Fibroblast of peridontal ligament (primary cell): ENCODE data around the gene ASPSCR1.
A peak's percentile ranks its signal among the peaks of the same experiment; 100 is the strongest.
"Not testable (repeated sequence)": the region's sequence is repeated elsewhere in the genome, so short reads cannot be mapped to it uniquely, and the experiment has no call there.

ENCODE experiments used
- DNase-seq: peaks from one replicate; pipeline ENCODE4 v3.0.0-alpha.2; 2010; ENCODE audit errors: extremely low read depth

ASPSCR1 gene

DNA sequence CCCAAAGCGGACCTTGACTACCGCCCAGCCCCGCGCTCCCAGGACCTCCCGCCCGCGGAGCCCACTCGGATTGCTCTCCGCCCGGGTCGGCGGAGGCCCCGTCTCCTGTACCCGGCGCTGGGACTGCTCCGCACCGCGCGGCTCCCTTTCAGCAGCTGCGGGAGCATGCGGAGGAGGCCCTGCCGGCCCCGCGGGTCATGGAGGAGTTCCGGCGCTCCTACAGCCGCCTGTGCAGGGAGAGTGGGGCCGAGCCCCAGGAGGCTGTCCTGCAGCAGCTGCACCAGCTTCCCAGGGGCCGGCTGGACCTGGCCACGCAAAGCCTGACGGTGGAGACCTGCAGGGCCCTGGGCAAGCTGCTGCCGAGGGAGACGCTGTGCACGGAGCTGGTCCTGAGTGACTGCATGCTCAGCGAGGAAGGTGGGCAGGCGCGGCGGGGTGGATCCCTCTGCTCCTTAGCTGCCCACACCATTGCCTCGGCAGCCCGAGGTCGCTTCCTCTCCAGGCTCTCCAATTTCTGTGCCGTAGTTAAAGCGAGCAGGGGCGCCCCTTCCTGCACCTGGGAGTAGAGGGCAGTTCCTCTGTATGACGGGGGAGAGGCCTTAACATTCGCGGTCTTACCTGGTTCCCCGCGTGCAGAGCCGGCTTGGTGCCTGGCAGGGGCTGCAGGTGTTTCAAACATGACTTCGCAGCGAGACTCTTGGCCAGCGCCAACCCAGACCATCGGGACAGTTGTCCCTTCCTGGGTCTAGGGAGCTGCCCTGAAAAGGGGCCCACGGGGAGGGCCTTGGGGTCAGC, 46.2 kb downstream of the ASPSCR1 start:
- no peak for DNase-seq

DNA sequence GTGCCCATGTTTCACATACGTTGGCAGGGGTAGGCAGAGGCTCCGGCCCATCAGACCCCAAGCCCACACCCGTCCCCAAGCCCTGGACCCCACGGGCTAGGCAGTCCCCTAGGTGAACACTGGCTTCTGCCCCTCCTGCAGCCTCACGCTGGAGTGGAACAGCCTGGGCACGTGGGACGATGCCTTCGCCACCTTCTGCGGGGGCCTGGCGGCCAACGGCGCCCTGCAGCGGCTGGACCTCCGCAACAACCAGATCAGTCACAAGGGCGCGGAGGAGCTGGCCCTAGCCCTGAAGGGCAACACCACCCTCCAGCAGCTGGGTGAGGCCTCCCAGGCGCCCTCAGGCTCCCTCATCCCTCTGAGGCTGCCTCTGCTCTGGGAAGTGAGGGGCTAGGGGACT, 47.4 kb downstream of the ASPSCR1 start:
- DNase-seq = no peak

GRCh38 chr17:82025401-82026107, 48.1 kb downstream of the ASPSCR1 start:
- no peak for DNase-seq

- DNase-seq = no peak
Observed at GRCh38 chr17:82028246-82028645, 50.8 kb downstream of the ASPSCR1 start.

GRCh38 chr17:82028966-82029365, 51.5 kb downstream of the ASPSCR1 start:
- no peak for DNase-seq

- no peak for DNase-seq
Observed at GRCh38 chr17:82029391-82029790, 52.0 kb downstream of the ASPSCR1 start.

DNA sequence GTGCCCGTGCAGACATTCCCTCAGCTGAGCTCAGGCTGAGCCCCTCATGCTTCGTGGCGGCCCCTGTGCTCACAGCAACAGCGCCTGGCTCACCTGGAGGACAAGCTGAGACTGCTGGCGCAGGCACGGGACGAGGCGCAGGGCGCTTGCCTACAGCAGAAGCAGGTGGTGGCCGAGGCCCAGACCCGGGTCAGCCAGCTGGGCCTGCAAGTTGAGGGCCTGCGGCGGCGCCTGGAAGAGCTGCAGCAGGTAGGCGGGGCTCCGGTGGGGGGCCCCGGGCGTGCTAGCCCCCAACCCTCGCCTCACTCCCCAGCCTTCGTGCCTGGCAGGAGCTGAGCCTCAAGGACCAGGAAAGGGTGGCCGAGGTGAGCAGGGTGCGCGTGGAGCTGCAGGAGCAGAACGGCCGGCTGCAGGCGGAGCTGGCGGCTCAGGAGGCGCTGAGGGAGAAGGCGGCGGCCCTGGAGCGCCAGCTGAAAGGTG, 52.6 kb downstream of the ASPSCR1 start:
- no peak for DNase-seq

- peak; percentile 75 for DNase-seq
Observed at GRCh38 chr17:82030470-82031302, 53.3 kb downstream of the ASPSCR1 start.

DNA sequence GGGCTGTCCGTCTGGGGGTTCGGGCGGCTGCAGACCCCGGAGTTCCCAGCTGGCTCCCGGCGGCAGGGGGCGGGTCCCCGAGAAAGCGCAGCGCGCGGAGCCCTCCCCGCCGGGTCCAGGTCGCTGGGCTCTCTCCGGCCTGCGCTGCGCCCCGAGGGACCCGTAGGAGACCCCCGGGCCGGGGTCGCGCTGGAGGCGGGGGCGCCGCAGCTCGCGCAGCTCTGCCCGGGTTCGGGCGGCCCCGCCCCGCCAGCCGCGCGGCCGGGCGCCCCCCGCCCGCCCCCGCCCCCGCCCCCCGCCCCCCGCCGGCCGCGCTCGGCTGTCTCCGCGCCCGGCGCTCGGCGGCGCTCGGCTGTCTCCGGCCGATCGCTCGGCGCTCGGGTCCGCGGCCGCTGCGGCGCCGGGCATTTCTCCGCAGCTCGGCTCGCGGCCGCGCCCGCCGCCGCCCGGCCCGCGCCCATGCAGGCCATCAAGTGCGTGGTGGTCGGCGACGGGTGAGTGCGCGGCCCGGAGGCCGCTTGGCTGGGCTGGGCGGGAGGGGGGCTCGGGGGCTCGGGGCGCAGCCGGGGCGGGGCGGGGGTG, 54.0 kb downstream of the ASPSCR1 start, which contains the start of gene RAC3:
Gene RAC3, plus strand, starts transcription at position 376 of the 582 bp plus-strand sequence. Its CDS starts 84 bp downstream, at position 460.
- DNase-seq = no peak

DNA sequence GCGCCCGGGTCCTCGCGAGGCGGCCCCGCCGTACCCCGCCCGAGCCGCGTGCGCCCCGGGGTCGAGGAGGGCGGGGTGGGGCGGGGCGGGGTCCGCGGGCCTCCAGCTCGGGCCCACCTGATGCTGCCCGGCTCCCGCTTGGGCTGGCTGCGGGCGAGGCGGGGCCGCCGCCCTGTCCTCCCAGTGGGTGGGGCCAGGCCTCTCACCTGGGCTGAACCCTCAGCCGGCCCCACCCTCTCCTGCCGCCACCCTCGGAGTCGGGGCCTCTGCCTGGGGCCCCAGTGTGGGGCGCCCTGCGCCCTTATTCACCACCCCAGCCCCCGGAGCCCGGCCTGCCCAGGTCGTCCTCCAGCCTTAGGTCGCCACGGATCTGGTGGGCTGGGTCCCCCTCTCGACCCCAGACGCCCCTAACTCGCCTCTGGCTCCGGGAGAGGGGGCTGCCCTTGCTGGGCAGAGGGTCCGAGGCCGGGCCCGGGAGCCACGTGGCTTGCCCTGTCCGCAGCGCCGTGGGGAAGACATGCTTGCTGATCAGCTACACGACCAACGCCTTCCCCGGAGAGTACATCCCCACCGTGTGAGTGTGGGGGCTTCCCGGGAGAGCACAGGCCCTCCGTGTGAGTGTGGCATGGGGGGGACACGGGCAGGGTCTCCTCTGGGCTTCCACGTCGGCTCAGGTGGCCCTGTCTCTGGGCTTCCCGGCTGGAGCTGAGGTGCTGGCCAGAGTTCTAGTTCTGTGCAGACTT, 54.6 kb downstream of the ASPSCR1 start:
- DNase-seq = no peak

DNA sequence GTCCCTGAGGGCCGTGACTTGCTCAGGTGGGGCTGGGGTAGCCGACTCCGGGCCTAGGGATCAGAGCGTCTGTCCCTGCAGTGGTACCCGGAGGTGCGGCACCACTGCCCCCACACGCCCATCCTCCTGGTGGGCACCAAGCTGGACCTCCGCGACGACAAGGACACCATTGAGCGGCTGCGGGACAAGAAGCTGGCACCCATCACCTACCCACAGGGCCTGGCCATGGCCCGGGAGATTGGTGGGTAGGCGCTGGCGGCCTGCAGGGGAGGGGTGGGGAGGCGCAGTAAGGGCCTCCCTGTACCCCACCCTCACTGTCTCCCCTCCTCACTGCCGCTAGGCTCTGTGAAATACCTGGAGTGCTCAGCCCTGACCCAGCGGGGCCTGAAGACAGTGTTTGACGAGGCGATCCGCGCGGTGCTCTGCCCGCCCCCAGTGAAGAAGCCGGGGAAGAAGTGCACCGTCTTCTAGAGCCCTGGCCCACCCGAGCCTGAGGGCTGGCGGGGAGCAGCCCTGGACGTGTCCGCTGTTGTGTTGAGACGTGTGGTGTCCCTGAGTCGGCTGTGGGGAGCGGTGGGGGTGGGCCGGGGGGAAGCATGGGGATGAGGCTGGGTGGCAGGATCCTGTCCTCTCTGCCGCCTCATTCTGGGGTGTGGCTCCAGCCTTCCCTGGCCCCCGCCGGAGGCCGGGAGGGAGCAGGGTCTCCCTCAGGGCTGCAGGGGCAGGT, 56.1 kb downstream of the ASPSCR1 start:
- no peak for DNase-seq

DNA sequence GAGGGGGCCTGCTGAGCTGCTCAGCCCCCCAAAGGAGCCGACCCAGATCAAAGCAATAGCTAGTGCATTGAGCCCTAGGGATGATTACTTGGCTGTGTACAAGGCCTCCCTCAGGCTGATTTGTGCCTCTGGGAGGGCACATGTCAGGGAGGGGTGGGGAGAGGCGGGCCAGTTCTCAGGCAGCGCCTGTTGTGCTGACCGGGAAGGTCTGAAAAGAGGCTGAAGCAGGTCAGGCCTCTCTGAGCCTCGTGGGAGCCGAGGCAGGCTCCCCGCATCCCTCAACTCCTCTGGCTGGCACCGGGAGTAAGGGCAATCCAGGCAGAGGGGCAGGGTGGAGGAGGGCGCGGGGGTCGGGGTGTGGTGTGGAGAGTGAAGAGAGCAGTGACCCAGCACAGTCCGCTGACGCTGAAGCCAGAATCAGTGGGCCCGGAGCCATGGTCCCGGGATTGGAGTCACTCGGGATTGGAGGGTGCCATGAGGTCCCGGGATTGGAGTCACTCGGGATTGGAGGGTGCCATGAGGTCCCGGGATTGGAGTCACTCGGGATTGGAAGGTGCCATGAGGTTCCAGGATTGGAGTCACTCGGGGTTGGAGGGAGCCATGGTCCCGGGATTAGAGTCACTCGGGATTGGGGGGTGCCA, 57.1 kb downstream of the ASPSCR1 start:
- DNase-seq = no peak

- no peak for DNase-seq
Observed at GRCh38 chr17:82035488-82035887, 58.1 kb downstream of the ASPSCR1 start.

DNA sequence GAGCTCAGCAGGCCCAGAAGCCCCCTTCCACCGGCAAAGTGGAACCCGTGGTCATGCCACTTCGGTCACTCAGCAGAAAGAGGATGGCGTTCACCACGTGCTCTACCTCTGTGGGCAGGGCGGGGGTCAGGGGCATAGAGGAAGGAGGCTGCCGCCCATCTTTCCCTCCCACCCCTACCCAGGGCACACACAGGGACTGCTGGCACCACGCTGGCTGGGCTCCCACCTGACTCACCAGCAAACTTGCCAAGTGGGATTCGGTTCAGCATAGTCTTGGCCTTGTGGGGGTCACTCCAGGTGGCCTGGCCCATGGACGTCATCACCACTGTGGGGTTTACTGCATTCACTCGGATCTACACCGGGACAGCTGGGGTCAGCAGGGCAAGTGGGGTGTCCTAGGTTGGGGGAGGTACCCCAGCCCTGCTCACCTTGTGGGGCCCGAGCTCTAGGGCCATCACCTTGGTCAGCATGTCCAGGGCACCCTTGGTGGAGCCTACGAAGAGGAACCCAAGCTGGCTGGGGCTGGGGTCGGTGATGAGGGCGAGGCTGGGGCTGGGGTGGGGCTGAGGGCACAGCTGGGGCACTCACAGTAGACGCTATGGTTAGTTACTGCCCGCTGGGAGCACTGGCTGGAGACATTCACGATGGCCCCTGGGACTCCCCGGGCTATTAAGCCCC, 58.7 kb downstream of the ASPSCR1 start:
- DNase-seq = no peak

DNA sequence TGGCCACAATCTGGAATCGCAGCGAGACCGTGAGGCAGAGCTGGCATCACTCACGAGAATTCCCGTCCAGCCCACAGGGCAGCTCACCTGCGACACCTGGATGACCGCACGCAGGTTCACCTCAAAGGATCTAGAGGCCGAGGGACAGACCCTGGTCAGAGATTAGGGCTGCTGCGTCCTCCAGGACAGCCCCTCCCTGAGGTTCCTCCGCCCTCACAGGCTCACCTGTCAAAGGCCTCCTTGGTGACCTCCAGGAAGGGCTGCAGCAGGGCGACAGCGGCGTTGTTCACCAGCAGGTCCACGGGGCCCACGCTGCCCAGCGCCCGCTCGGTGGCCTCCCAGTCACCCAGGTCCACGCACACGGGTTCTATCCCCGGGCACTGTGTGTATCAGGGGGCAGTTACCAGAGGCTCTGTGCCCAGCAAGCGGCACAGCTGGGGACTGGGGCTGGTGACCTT, 59.2 kb downstream of the ASPSCR1 start:
- DNase-seq = no peak

DNA sequence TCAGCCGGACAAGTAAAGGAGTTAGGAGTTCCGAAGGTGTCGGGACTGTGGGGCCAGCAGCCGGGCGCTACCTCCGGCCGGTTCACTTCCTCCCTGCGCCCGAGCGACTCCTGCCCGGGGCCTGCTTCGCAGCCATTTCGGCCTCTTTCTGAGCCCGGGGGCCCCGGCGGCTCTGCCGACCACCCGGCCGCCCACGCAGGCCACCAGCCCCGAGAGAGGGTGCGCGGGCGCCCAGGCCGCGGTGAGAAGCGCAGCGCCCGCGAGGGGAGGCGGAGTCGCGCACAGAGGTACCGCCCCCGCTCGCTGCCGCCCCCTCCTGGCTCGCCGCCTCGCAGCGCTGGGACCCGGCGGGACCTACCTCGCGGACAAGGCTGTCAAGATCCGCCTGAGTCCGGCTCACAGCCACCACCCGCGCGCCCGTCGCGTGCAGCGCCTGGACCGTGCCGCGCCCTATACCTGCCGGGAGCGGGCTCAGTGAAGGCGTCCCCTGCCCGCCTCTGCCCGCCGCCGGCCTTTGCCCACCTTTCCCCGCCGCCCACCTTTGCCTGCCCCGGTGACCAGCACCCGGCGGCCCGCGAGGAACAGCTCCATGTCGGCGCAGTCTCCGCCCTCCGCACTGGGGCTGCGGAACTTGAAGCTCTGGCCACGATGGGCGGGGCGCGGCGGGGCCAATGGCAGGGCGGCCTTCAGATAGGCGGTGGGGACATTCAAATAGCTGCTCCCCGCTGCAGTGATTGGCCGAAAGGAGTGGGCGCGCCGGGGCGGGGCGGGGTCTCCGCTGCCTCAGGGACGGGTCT, 59.9 kb downstream of the ASPSCR1 start, which contains the start of gene DCXR:
Gene DCXR, minus strand, starts transcription at position 606 of the 797 bp plus-strand sequence. Its CDS starts 15 bp downstream, at position 591.
- DNase-seq = peak; percentile 87

DNA sequence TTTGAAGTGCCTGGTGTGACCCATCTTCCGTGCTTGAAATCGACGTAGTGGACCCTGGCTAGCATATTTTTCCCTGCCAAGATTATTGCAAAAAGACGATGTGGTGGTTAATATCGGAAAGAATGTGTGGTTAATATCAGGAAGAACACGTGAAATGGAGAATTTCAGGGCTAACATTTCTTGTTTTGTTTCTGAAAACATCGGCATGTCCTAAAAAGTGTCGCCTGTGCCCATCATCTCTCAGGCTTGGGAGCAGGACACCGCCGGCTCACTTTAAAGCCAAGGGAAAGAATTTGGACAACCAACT, 60.4 kb downstream of the ASPSCR1 start:
- no peak for DNase-seq

- DNase-seq = not testable (repeated sequence)
Observed at GRCh38 chr17:82038796-82039409, 61.5 kb downstream of the ASPSCR1 start.
